ENCODE data around the gene LILRA6.

- TF ChIP-seq, protein P1, sequence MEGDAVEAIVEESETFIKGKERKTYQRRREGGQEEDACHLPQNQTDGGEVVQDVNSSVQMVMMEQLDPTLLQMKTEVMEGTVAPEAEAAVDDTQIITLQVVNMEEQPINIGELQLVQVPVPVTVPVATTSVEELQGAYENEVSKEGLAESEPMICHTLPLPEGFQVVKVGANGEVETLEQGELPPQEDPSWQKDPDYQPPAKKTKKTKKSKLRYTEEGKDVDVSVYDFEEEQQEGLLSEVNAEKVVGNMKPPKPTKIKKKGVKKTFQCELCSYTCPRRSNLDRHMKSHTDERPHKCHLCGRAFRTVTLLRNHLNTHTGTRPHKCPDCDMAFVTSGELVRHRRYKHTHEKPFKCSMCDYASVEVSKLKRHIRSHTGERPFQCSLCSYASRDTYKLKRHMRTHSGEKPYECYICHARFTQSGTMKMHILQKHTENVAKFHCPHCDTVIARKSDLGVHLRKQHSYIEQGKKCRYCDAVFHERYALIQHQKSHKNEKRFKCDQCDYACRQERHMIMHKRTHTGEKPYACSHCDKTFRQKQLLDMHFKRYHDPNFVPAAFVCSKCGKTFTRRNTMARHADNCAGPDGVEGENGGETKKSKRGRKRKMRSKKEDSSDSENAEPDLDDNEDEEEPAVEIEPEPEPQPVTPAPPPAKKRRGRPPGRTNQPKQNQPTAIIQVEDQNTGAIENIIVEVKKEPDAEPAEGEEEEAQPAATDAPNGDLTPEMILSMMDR (IDR thresholded peaks at IDR 0.05; ENCODE audit: low read length) = no peak
- TF ChIP-seq EZH2 (IDR thresholded peaks at IDR 0.05; ENCODE audit: borderline replicate concordance, low read length) = no peak
Observed at GRCh38 chr19:54190503-54191010, 52.0 kb downstream of the LILRA6 start.

Measured in OCI-LY1 (cell line).